HK-2 (cell line): ENCODE data around the gene SPACA4.
"Not testable (repeated sequence)": the region's sequence is repeated elsewhere in the genome, so short reads cannot be mapped to it uniquely, and the experiment has no call there.

Experiments
- DNase-seq: peaks from one replicate; pipeline ENCODE4 v3.0.0-alpha.2; 2018; ENCODE audit not compliant: unreplicated experiment

SPACA4 gene

GRCh38 chr19:48606463-48607358 lies at the start of gene SPACA4:
Gene SPACA4 (plus strand): TSS chr19:48606742. CDS start chr19:48606979, 237 bp downstream.
- DNase-seq = no peak

DNA sequence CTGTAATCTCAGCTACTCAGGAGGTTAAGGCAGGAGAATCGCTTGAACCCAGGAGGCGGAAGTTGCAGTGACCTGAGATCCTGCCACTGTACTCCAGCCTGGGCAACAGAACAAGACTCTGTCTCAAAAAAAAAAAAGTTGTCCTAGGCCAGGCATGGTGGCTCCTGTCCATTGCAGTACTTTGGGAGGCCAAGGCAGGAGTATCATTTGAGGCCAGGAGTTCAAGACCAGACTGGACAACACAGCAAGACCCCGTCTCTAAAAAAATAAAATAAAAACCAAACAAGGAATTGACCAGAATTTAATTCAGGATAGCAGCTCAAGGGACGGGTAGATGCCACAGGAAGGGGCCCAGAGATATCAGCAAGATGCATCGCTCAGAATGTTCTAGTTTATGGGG lies 49.7 kb upstream of the SPACA4 start:
- DNase-seq = no peak

- peak; percentile 87 for DNase-seq
Measured at GRCh38 chr19:48558018-48558684, 48.4 kb upstream of the SPACA4 start.

- no peak for DNase-seq
Measured at GRCh38 chr19:48560095-48560530, 46.4 kb upstream of the SPACA4 start.

DNA sequence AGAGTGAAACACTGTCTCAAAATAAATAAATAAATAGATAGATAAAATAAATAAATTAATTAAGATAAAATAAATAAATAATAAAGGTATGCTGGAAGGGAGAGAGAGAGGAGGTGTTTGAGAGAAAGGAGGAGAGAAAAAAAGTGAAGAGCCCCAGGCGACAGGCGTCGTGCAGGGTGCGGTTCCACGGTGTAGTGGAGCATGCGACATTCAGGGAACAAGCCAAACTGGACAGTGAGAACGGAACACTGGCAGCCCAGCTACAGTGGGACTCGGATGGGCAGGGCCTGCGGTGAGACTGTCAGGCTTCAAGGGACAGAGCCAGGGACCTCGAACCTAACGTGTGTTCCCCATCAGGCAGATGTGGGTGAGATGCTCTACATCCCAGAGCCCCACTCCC lies 45.1 kb upstream of the SPACA4 start:
- no peak for DNase-seq

GRCh38 chr19:48565090-48565489 lies 41.5 kb upstream of the SPACA4 start:
- no peak for DNase-seq

- peak; percentile 90 for DNase-seq
Measured at GRCh38 chr19:48568345-48568886, 38.1 kb upstream of the SPACA4 start.

DNA sequence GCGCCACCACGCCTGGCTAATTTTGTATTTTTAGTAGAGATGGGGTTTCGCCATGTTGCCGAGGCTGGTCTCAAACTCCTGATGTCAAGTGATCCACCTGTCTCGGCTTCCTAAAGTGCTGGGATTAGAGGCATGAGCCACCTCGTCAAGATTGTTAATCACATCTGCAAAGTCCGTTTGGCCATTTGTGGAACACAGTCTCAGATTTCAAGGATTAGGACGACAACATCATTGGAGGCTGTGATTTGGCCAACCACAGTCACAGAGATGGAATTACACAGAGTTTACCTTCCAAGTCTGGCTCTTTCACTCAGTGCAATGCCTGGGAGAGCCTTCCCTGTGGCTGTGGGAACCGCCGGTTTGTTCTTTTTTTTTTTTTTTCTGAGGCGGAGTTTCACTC lies 36.7 kb upstream of the SPACA4 start:
- DNase-seq = no peak

DNA sequence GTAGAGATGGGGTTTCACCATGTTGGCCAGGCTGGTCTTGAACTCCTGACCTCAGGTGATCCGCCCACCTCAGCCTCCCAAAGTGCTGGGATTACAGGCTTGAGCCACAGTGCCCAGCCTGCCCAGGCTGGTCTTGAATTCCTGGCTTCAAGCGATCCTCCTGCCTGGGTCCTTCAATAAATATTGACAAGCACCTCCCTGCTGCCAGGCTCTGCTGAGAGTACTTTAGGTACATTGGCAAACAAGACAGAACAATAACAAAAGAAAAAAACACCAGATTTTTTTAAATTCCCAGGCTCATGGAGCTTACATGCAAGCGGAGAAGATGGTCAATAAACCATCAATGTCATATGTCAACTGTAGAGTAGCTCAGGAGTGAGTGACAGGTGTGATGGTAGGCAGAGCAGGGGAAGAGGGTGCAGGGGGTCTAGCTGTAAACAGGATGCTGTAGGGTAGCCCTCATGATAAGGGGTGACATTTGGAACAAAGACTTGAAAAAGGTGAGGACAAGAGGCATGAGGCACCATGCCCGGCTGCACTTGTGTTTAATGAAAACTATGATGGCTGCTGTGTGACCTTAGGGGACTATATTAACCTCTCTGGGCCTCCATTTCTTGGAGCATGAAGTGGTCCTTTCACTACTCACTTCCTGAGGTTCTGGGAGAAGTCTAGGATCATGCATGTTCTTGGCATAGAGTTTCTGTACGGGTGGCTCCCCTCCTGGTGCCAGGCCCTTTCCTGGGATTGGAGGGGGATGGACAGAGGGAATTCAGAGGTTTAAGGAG lies 35.0 kb upstream of the SPACA4 start:
- DNase-seq = no peak

DNA sequence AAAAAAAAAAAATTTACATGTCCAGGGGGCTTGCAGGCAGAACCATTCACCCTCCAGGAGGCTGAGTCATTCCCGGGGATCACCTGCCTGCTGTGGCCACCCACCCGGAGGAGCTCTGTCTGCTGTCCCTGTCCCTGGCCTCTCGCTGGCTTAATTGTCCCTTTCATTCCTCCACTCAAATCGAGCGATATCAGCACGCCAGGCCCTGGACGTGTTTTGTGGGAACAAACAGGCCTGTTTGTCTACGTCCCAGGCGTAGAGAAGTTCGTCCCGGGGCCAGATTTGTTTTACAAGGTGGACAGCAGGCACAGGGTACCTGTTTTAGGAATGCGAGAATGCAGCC lies 33.4 kb upstream of the SPACA4 start:
- DNase-seq = no peak

DNA sequence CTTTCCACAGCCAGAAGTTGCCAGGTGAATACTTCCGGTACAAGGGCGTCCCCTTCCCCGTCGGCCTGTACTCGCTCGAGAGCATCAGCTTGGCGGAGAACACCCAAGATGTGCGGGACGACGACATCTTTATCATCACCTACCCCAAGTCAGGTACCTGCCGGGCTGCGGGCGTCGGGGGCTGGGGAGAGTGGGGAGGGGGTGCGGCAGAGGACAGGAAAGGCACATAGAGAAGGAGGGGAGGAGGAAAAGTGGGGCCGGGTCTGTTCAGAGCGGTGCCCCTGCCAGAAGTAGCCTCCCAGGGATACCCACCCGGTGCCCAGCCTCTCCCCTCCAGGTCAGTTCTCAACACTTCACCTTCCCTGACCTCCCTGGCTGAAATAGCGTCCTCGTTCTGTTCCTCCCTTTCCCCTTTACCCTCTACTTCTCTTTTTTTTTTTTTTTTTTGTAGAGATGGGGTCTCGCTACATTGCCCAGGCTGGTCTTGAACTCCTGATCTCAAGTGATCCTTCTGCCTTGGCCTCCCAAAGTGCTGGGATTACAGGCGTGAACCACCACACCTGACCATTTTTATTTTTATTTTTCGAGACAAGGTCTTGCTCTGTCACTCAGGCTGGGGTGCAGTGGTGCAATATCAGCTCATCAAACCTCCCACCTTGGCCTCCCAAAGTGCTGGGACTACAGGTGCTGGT lies 30.5 kb upstream of the SPACA4 start:
- no peak for DNase-seq

DNA sequence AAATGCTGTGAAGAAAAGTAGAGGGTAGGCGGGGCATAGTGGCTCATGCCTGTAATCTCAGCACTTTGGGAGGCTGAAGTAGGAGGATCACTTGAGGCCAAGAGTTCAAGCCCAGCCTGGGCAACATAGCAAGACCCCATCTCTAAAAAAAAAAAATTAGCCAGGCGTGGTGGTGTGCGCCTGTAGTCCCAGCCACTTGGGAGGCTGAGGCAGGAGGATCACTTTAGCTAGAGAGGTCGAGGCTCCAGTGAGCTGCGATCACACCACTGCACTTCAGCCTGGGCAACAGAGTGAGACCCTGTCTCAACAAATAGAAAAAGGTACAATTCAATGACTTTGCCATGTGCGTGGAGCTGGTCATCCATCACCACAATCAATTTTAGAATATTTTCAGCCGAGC lies 28.6 kb upstream of the SPACA4 start:
- not testable (repeated sequence) for DNase-seq

DNA sequence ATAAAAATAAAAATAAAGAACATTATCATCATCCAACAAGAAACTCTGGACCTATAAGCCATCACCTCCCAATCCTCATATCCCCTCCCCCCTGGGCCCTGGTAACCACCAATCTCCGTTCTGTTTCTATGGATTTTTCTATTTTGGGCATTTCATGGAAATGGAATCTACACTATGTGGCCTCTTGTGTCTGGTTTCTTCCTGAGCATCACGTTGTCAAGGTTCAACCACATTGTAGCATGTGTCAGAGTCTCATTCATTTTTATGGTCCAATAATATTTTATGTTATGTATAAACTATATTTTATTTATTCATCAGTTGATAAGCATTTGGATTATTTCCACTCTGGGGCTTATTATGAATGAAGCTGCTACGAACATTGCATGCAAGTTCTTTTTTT lies 27.7 kb upstream of the SPACA4 start:
- DNase-seq = no peak

DNA sequence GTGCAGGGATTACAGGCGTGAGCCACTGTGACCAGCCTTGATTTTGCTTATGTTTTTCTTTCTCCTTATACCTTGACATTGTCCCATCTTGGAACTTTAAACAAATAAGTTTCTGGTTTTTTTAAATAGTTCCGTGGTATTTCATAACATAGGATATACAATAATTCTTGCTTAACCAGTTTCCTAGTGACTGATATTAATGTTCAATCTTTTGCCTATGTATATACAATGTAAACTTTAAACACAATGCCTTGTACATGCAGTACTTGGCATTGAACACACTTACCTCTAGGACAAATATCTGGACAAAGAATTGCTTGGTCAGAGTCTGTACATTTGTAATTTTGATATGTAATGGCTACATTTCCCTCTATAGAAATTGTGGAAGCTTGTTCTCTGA lies 24.4 kb upstream of the SPACA4 start:
- DNase-seq = no peak

- no peak for DNase-seq
Measured at GRCh38 chr19:48587387-48587786, 19.2 kb upstream of the SPACA4 start.

GRCh38 chr19:48588670-48589401 lies 17.7 kb upstream of the SPACA4 start:
- peak; percentile 98 for DNase-seq

GRCh38 chr19:48591021-48591420 lies 15.5 kb upstream of the SPACA4 start:
- DNase-seq = no peak

DNA sequence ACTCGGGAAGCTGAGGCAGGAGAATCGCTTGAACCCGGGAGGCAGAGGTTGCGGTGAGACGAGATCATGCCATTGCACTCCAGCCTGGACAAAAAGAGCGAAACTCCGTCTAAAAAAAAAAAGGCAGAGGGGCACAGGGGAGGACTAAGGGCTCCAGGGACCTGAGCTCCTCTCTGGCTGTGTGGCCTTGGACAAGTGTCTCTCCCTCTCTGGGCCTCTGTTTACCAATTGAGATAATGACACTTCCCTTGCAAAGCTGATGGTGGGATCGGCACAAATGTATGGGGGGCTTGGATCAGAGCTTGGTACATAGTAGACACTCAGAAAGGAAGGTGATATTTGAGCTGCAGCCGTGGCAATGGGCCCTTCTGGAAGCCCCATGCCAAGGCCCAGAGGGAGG lies 11.4 kb upstream of the SPACA4 start:
- DNase-seq = no peak

DNA sequence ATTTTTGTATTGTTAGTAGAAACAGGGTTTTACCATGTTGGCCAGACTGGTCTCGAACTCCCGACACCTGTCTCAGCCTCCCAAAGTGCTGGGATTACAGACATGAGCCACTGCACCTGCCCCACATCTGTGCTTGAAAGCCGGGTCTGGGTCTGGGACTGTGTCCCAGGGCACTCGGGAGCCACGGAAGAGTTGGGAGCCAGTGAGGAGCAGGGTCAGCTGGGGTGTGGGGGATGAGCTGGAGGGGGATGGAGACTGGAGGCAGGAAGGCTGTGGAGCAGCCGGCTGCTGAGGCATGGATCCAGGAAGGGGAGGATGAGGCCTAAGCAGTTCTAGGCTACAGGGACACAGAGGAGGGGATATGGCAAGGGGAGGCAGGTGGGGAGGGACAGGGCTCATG lies 10.7 kb upstream of the SPACA4 start:
- no peak for DNase-seq

DNA sequence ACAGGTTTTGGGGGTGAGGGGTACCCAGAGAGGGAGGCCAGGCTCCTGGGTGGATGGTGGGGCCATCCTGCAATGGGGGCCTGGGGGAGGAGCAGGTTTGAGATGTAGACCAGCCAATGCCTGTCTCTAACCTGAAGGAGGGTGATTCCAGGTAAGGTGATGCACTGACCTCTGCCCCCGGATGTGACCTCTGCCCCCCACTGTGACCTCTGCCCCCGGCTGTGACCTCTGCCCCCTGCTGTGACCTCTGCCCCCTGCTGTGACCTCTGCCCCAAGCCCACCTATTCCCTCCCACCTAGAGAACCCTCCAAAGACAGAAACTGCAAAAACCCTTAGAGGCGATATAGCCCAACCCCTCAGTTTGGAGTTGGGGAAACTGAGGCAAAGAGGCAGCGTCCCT lies 10.3 kb upstream of the SPACA4 start:
- DNase-seq = no peak
